RPMI7951 (cell line): ENCODE measurements around the gene AICDA. TPM values are rescaled to one million over a fixed set of nuclear protein-coding genes. Genes with fewer than 3 reads are reported as not detected.
"Not testable (repeated sequence)": the region's sequence is repeated elsewhere in the genome, so short reads cannot be mapped to it uniquely, and the experiment has no call there.

Source experiments
- DNase-seq: peaks from one replicate; pipeline ENCODE4 v3.0.0-alpha.2; 2012; ENCODE audit warnings: low read depth
- total RNA-seq: library from RNA; depleted of rRNA; stranded (reverse); fragments of >200 nt; shearing (Covaris generic); gene quantifications from 2 replicates; pipeline ENCODE4 v1.2.3, GENCODE V29; 2014

AICDA gene
- total RNA-seq, 1 experiment from 2014 or later: not detected

- not testable (repeated sequence) for DNase-seq
Measured at GRCh38 chr12:8613881-8614280, 1.2 kb upstream of the AICDA start.

- peak; percentile 26 for DNase-seq
Measured at GRCh38 chr12:8609061-8609570, 3.5 kb downstream of the AICDA start.

- no peak for DNase-seq
Measured at GRCh38 chr12:8606890-8607289, 5.8 kb downstream of the AICDA start.

DNA sequence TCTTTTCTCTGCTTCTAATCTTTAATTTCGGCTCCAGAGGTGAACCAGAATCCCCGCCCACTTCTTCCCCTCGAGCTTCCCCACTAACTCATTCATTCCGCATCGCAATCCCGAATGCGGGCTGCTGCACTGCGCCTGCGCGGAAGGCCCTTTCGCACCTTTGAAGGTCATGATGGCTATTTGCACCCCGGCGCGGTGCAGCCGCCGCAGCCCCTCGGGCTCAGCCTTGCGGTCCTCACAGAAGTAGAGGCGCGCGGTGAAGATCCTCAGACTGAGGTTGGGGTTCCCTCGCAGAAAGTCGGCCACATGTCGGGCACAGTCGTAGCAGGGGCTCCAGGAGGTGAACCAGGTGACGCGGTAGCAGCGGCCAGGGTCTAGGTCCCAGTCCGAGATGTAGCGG lies 7.6 kb downstream of the AICDA start:
- no peak for DNase-seq

DNA sequence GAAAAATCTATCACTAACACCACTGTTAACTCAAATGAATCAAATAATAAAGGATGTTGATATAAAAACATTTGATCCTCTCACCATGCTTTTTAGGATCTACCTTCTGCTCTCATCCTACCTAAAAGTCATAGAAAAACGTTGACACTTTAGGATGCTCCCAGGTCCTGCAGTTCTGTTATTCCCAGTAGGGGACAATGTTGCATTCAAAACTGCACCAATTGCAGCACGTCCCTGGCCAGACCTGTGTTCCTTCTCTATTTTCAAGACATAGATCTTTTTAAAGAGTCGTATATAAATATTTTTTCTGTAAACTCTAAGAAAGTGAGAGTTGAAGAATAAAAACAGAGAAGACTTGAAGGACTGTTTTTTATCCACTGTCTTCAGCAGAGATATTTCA lies 8.8 kb downstream of the AICDA start:
- DNase-seq: no peak

DNA sequence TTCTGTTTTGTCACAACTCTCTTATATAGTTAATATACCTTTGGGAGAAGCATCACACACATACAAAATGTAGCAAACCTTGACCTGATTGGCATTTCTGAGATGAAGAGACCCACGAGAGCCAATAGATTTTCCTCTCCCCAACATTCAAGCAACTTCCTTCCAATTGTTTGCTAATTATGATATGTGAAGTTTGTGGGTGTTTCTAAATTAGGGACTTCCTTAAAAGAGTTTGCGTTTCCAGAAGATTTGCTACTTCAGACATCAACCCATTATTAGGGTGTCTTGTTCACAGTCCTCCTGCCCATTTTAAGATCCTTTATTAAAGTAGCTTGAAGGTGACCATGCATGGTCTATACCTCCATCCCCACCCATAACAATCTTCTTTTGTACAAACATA lies 9.4 kb downstream of the AICDA start:
- no peak for DNase-seq

DNA sequence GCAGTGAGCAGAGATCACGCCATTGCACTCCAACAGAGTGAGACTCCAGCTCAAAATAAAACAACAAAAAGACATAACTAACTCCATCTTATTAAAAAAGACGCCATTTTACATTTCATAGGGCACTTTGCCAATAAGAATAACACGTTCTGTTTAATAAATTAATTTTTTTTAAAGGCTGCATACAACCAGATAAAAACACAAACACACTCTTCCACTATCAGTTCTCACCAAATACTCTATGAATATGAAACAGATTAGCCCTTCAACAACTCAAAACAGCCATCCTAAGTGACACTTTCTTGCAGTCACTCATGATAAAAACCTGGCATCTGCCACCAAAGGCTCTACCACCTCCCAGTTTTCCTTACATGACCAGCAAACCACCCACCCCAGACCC lies 16.1 kb downstream of the AICDA start:
- DNase-seq: no peak

DNA sequence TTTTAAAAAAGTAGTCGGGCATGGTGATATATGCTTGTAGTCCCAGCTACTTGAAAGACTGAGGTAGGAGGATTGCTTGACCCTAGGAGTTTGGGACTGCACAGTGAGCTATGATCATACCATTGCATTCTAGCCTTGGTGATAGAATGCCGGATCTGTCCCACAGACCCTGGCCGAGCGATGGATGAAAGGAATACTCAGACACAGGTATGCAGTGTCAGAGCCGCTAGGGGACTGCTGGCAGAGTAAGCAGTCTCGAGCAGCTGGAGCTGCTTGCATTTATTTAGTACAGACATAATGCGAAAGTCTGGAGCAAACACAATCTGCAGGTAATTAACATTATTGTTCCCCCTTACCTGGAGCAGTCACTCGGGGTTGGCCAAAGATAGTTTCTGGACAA lies 18.6 kb downstream of the AICDA start:
- no peak for DNase-seq

- DNase-seq: no peak
Measured at GRCh38 chr12:8593246-8593645, 19.4 kb downstream of the AICDA start.

- DNase-seq: no peak
Measured at GRCh38 chr12:8590842-8591545, 21.7 kb downstream of the AICDA start.

GRCh38 chr12:8589679-8590078 lies 23.0 kb downstream of the AICDA start:
- DNase-seq: no peak

- not testable (repeated sequence) for DNase-seq
Measured at GRCh38 chr12:8584478-8584877, 28.2 kb downstream of the AICDA start.

DNA sequence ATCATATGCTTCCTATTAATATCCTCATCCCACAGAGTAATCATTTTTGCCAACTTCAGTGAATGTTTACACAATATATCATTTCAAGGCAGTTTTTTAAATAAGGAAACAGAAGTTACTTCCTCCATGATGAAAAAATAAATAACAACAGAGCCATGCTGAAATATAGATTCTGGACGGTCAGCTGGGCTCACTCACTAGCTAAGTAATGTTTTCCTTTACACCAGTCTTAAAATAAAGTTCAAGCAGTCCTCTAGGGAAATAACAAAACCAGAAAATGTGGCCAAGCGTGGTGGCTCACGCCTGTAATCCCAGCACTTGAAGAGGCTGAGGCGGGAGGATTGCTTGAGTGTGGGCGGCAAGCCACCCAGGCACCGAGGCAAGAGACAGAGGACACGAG lies 28.7 kb downstream of the AICDA start:
- DNase-seq: no peak

DNA sequence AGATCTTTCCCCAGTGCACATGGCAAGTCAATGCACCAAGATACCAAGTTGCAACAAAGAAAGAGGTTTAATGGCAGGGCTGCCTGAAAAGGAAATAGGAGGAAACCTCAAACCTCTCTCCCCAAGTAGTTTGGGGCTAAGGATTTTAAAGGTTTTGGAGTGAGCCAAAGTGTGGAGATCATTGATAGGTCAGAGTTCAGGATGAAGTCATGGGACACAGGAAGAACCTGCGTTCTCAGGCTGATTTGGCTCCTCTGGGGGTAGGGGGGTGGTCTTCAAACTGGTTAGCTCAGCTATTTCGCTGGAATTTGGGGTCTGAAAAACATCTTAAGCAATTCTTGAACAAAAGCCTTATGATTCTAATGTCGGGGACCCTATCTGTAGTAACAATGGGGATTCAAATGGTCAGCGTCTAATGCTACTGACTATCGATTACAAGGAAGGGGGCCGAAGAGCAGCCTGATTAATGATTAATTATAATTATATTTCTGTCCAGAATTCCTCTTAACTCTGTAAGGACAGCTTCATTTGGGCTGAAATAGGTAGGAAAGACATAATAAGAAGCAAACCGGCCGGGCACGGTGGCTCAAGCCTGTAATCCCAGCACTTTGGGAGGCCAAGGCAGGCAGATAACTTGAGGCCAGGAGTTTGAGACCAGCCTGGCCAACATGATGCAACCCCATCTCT lies 31.4 kb downstream of the AICDA start:
- DNase-seq: no peak

GRCh38 chr12:8577879-8578278 lies 34.8 kb downstream of the AICDA start:
- DNase-seq: no peak

GRCh38 chr12:8572507-8572906 lies 40.2 kb downstream of the AICDA start:
- DNase-seq: no peak

DNA sequence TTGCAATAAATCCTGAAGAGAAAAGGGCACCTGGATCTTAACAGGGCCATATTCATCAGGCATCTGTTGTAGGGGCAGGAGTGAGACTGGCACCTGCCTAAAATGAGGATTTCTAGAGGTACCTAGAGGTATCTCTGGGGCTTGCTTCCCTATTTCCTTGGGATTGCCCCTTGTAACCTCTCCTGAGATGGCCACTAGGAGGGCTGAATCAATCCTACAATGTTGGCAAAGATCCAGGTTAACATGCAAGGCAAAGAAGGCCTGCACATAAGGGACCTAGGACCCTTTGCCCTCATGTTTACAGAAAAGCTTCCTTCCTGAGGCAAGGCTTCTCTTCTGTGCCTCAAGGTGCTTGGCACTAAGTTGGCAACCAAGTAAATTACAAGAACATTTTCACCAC lies 46.1 kb downstream of the AICDA start:
- DNase-seq: no peak

DNA sequence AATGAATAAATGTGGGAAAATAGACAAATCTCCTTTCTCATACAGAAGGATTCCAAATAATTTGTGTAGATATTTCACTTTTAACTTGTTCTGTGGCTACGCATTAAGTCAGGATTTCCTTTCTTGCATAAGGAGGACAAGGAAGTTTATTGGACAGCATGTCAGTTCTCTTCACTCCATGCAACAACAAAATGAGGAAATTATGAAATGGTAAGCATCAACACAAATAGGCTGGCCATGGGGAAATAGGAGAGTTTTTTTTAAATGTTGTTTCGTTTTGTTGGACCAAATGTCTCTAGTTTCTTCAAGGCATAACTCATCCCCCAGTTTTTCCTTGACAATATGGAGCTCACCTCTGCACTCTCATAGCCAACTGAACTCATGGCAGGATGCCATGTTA lies 46.6 kb downstream of the AICDA start:
- DNase-seq: not testable (repeated sequence)

GRCh38 chr12:8564656-8565055 lies 48.0 kb downstream of the AICDA start:
- no peak for DNase-seq

- no peak for DNase-seq
Measured at GRCh38 chr12:8563356-8563755, 49.3 kb downstream of the AICDA start.

DNA sequence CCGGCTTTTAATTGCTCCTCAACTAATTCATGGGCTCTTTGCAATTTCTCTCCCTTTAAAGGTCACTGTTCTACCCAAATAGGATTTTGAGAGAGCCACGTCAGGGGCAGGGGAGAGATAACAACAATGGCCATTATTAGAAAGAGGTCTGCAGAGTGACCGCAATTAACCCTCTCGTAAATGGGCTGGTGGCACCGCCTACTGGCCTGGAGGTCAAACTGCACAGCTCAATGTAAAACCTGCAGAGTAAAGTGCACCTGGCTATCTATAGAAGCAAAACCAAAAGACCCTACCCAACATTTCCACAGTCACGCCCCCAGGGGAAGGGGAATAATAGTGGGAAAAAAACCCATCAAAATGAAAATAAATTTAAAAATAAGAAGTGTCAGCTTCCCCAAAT lies 50.3 kb downstream of the AICDA start:
- no peak for DNase-seq

- DNase-seq: no peak
Measured at GRCh38 chr12:8561011-8561410, 51.6 kb downstream of the AICDA start.

DNA sequence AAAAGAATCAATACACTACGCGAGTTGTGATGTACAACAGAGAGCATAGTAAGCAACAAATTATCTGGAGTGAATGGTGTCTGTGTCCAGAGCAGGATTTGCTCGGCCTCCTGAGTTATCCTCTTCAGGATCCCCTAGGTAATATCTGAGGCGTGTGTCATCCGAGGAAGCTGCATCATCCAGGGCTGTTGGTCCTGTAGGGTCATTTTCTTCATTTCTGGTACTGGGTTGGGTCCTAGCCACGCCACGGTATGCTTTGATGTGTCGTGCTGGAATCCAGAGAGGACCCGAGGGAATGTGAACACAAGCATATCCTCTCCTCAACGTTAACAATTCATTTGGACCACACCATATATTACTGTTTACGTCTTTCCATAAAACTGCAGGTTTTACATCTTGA lies 53.0 kb downstream of the AICDA start:
- DNase-seq: no peak
